Stimulated activated CD8-positive, alpha-beta memory T cell treated with anti-CD3 and anti-CD28 coated beads, Interleukin-12 subunit alpha, Interleukin-12 subunit beta, amount 100 ng/mL, for 24 hours (primary cell): ENCODE results near the gene SERINC3.

Source experiments
- DNase-seq: peaks from one replicate; pipeline ENCODE4 v3.0.0-alpha.2; 2020; ENCODE audit errors: extremely low read depth

Gene SERINC3

GRCh38 chr20:44532981-44533331 lies 11.1 kb upstream of the SERINC3 start:
- no peak for DNase-seq

- no peak for DNase-seq
These were observed 10.6 kb upstream of the SERINC3 start for GRCh38 chr20:44532259-44532980.

- DNase-seq, result no peak
These were observed 6.4 kb upstream of the SERINC3 start for GRCh38 chr20:44528309-44528708.

GRCh38 chr20:44527716-44528199 lies 5.9 kb upstream of the SERINC3 start:
- DNase-seq, result no peak

GRCh38 chr20:44526129-44526528 lies 4.3 kb upstream of the SERINC3 start:
- no peak for DNase-seq

GRCh38 chr20:44523746-44524145 lies 1.9 kb upstream of the SERINC3 start:
- DNase-seq, result no peak

GRCh38 chr20:44522841-44523240 lies 971 bp upstream of the SERINC3 start:
- no peak for DNase-seq

- DNase-seq, result no peak
These were observed 989 bp downstream of the SERINC3 start for GRCh38 chr20:44520881-44521280.

- DNase-seq, result no peak
These were observed 3.6 kb downstream of the SERINC3 start for GRCh38 chr20:44518248-44518647.

GRCh38 chr20:44517454-44517853 lies 4.4 kb downstream of the SERINC3 start:
- no peak for DNase-seq

- no peak for DNase-seq
These were observed 5.4 kb downstream of the SERINC3 start for GRCh38 chr20:44516491-44516890.

GRCh38 chr20:44513871-44514270 lies 8.0 kb downstream of the SERINC3 start:
- DNase-seq, result no peak

- no peak for DNase-seq
These were observed 12.1 kb downstream of the SERINC3 start for GRCh38 chr20:44509762-44510161.

- DNase-seq, result no peak
These were observed 17.2 kb downstream of the SERINC3 start for GRCh38 chr20:44504402-44505307.

- no peak for DNase-seq
These were observed 18.9 kb downstream of the SERINC3 start for GRCh38 chr20:44502968-44503367.

GRCh38 chr20:44501448-44501847 lies 20.4 kb downstream of the SERINC3 start:
- DNase-seq, result no peak

GRCh38 chr20:44500221-44500620 lies 21.6 kb downstream of the SERINC3 start:
- DNase-seq, result no peak

- DNase-seq, result no peak
These were observed 24.1 kb downstream of the SERINC3 start for GRCh38 chr20:44497761-44498160.

GRCh38 chr20:44496976-44497375 lies 24.9 kb downstream of the SERINC3 start:
- DNase-seq, result no peak

GRCh38 chr20:44495802-44496481 lies 25.9 kb downstream of the SERINC3 start:
- no peak for DNase-seq

GRCh38 chr20:44495257-44495656 lies 26.6 kb downstream of the SERINC3 start:
- DNase-seq, result no peak

GRCh38 chr20:44494681-44495080 lies 27.2 kb downstream of the SERINC3 start:
- no peak for DNase-seq
